Measurements from ENCODE around the gene GYS2.
"Not testable (repeated sequence)": the region's sequence is repeated elsewhere in the genome, so short reads cannot be mapped to it uniquely, and the experiment has no call there.

GYS2 gene

DNA sequence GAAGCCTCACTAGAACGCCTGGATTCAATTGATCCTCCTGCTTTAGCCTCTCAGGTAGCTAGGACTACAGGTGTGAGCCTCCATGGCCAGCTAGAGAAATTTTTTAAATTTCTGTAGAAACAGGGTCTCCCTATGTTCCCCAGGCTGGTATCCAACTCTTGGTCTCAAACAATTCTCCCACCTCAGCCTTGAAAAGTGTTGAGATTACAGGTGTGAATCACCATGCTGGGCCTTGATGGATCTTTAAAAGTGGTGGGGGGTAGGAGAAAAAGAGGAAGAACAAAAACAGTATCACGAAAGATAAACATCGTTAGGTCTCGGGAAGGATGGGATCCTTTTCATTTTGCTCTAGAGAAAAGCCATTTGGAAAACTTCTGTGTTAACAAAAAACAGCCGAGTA lies 4.5 kb downstream of the GYS2 start:
- DNase-seq = no peak

DNA sequence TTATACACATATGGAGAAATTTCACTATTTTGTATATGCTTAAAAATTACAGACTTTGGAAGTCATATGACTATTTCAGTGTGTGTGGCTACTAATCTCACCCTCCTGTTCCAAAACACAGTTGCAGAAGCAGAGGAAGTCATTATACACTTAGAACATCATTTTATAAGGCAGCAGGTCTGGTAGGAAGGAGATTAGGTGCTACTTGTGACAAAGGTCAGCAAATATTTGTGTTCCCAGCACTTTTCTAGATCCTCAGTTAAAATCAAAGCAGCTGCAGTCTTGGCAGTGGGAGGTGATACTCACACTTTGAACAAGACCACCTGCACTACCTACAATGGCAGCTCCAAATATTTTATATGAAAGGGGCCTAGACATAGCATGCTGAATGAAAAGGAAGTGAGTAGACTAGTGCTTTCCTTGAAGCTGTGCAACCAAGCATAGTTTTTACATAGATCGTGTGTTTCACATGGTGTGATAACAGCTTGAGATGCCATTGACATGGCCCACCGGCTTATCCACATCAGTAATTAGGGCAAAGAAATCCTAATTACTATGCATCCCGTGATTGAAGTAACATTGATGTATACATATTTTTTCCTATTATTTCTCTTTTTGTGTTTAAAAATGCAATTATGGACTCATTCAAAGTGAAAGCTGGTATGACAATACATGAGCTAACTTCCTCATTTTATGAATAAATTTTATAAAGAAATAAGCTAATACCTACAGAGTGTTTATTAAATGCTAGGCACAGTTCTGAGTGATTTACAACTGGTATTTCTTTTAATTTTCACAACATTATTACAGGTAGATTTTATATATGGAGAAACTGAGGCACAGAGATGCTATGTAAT lies 5.3 kb downstream of the GYS2 start:
- DNase-seq = no peak

DNA sequence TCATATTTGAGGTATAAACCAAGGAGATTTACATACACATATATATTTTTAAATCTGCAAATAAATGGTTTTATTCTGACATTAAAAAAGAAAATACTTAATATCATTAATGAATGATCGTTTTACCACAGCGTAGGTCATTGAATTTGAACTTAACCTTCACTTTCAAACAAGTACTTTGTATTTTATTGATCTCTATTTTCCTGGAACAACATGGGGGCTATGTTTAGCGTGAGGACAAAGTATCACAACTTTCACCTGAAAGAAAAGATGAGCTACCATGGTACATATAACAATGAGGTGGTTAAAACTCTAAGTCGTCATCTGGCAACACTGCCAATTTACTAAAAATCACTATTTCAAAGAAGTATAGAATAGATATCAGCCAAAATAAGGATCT lies 6.0 kb downstream of the GYS2 start:
- DNase-seq = no peak

DNA sequence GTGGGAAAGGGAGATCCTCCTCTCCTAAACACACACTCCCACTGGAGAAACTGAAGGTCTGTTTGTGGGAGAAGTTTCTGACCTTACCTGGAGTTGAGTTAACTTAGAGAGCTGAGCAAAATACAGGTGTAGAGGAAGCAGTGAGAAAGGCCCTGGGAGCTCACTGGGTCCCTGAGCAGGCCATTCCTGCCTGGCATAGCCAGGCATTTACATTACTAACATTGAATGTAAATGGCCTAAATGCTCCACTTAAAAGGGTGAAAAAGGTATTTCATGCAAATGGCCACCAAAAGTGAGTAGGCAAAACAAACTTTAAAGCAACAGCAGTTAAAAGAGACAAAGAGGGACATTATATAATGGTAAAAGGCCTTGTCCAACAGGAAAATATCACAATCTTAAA lies 9.3 kb downstream of the GYS2 start:
- not testable (repeated sequence) for DNase-seq

DNA sequence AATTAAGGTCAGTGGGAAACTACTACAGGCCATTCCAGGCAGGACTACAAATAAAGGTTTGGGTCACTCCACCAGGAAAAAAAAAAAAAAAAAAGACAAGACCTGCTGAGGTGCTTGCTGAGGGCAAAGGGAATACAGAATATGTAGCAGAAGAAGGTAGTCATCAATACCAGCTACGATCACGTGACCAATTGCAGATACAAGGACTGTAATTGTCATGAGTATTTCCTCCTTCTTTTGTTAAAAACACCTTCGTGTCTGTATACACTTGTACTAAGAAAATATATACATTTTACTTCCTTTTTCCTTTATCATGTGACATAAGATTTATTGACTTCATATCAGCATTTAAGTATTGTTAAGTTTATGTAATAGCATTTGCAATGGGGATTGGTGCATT lies 19.2 kb downstream of the GYS2 start:
- no peak for DNase-seq

DNA sequence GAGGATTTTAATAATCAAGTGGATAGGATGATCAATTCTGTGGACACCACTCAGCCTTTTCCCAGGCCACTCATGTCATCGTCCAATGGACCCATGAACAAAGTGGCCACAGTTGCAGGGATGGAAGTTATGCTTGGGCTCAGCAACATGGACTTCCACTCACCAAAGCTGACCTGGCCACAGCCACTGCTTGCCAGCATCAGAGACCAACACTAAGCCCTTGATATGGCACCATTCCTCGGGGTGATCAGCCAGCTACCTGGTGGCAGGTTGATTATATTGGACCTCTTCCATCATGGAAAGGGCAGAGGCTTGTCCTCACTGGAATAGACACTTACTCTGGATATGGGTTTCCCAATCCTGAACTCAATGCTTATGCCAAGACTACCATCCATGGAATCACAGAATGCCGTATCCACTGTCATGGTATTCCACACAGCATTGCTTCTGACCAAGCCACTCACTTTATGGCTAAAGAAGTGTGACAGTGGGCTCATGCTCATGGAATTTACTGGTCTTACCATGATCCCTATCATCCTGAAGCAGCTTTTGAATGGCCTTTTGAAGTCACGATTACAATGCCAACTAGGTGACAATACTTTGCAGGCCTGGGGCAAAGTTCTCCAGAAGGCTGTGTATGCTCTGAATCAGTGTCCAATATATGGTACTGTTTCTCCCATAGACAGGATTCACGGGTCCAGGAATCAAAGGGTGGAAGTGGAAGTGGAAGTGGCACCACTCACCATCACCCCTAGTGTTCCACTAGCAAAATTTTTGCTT lies 20.1 kb downstream of the GYS2 start:
- DNase-seq = not testable (repeated sequence)

DNA sequence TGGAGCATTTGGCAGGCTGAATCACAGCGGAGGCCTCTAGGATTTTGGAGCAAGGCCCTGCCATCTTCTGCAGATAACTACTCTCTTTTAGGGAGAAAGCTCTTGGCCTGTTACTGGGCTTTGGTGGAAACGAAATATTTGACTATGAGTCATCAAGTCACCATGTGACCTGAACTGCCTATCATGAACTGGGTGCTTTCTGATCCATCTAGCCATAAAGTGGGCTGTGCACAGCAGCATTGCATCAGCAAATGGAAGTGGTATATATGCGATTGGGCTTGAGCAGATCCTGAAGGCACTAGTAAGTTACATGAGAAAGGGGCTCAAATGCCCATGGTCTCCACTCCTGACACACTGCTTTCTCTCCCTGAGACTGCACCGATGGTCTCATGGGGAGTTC lies 21.1 kb downstream of the GYS2 start:
- no peak for DNase-seq

DNA sequence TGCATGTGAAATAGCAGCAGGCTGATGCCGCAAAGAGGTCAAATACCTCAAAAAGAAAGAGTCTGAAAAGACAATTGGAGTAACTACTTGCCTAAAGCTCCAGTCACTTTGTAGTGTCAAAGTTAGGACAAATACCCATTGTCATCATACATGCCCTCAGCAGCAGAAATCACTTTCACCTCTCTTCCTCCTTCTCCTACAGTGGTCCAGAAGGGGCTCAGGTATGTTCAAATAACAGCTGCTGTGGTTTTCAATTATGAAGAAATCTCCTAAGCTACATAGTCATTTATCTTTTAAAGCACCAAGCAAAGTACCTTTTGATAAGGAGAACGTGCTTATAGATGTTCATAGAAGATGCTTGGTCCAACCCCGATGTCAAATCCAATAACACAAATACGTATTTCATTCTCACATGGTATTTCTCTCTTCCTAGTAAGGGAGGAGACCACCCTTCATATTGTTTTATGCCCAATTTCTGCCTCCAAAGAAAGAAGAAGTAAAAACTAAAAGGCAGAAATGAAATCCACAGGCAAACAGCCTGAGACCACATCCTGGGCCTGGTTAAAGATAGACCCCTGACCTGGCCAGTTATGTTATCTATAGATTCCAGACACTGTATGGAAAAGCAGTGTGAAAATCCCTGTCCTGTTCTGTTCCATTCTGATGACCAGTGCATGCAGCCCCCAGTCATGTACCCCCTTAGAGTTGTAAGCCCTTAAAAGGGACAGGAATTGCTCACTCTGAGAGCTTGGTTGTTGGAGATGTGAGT lies 23.7 kb downstream of the GYS2 start:
- no peak for DNase-seq

DNA sequence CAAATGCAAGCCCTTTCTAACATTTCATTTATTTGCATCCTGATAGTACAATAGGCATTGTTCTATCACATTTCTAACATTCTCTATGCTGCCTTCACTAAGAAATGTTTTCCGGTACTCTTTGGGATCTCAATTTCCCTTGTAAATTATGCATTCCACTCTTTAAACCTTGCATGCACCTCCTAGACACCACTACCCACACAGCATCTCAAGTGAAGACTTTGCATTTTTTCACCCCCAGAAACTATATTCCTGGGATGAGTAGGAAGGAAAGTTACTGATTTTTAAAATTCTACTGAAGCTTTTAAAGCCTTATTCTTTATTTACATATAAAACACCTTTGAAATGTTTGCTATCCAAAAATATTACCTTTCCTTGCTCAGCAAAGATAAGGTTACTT lies 27.1 kb downstream of the GYS2 start:
- no peak for DNase-seq

DNA sequence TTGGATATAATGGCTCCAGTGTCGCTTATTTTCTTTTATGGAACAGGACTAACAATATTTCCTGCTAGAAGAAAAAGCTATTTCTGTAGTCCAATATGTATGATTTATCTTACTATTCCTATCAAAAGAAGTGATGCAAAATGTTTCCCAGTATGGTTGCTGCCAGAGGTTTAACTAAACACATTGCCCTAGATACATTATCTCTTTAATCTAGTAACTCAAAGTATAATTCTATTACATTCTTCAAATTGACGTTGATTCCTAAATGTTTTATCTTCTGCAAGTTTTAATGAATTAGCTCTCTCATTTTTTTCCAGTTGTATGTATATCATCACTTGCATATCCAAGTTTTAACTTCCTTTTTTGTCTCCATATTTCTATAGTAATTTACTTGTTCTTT lies 28.2 kb downstream of the GYS2 start:
- DNase-seq = no peak

DNA sequence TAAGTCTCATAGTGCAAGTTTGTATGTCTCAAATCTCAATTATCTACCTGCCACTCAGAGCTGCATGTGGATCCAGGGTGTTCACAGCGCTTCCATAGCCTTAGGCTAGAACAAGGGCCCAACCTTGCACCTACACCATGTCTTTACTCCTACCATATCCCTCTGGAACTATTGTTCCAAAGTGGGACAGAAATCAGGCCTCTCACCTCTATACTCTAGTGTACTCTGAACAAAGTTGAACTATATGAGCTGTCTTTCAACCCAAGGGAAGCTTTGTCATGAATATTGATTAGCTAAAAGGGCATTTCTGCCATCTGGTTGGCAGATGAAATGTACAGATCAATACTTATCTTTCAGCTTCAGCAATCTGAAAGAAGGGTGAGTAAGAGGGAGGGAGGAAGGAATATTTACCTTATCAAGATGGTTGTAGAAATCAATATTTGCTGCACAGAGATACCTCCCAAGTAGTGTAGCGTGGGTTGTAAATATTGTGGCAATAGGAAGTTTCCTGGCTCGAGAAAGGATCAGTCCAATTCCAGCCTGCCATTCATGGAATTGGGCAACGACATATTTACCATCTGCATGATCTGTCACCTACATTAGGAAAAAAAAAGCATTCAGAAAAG lies 30.8 kb downstream of the GYS2 start:
- DNase-seq = no peak

DNA sequence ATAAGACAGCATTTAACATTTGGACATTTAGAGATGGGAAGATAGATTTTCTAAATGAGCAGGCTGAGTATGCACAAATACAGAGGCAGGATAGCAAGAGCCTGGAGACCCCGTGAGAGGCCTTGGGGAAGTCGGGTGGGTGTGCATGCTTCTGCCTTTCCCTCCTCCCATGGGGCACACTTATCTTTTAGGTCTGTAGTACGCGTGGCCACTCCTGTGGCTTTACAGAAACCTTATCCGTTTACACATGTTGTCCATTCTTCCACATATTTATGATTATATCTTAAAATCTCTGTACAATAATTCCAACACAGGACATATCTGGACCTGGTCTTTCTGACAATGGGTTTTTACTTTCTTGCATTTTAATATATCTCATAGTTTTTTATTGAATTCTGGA lies 33.6 kb downstream of the GYS2 start:
- no peak for DNase-seq

DNA sequence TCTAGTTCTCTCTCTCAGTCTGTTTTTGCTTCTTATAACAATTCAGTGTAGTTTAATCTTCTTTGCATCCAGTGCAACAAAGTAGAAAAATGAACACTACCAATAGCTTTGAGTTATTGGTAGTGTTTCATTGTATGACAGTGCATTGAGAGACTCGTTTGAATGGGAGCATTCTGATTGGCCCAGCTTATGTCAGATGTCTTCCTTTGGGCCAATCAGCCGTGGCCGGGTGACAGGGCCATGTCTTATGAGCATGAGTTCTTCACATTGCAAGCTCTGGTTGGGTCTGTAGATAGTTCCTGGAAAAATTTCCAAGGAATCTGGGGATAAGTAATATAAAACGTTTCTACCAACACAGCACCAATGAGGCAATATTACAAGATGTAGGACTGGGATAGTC lies 36.5 kb downstream of the GYS2 start:
- DNase-seq = no peak

DNA sequence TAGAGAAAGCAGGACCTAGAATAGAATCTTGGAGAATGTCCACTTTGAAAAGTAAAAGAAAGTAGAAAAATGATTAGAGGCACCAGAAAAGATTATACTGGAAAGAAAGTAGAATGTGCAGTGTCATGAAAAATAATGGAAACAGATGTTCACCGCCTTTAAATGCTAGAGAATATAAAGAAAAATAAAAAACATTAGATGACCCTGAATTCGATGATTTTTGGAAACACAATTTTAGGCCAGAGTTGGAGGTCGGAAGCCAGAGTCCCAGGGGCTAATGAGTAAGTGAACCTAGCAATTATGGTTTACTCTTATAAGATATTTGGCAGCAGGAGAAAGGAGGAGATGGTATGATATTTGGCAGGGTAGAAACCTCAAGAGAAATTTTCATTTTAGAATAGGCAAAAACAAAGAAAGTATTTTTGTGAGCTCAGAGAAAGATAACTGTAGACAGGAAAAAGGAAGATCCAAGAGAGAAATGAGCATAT lies 37.7 kb downstream of the GYS2 start:
- DNase-seq = no peak

DNA sequence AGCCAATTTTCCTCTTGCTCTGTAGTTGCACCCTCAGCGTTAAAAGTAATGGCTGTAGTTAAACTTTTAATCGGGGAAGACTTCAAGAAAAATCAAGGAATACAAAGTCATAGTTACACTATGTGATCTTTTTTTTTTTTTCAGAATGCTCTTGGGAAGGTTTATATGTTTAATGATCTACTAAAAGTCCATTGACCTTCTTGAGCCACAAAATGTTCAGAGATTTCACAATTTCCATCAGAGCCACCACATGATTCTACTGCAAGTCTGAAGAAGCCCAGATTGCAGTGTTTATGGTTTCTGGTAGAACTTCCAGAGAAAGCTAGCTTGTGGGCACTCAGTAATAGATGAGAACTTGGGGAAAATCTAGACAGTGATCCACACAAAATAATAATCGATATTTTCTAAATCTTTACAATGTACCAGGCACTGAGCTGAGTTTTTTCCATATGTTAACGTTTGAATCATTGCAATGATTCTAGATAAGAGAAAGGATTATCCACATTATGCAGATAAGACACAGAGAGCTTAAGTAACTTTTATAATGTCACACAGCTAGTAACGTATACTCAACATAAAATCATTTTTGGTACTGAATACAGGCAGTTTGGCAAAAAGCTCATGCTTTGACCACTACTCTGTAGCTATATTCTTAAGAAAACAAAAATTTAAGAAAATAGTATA lies 38.3 kb downstream of the GYS2 start:
- no peak for DNase-seq

DNA sequence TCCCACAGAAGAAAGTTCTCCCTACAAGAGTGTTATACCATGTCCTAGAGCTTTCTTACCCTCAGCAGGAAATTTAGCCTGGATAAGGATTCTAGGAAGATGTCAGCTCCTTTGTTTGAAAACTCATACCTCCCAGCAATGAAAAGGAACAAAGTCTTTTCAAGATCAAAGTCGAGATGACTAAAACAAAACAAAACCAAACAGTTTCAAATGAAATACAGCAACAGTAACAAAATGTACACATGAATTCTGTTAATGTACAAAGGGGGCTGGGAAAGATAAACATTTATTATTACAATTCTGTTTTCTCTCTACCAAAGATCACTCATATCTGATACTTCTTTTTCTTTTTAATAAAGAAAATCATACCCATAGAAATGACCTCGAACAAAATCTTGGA lies 41.8 kb downstream of the GYS2 start:
- no peak for DNase-seq

DNA sequence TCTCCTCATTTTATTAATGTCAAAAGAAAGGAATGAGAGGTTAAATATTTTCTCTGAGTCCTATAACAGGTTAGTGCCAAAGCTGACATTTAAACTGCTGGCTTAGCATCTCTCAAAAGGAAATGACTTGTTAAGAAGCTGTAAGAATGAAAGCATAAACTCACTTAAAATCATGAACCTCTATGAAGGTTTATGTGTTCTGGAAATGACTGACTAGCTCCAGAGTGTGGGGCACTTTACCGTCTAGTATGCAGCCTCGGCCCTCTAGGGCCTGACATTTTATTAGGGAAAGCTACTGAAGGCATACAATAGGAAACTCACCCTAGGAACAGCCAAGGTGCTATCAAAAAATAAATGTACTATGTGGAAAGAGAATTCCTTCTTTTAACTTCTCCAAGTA lies 43.5 kb downstream of the GYS2 start:
- no peak for DNase-seq

DNA sequence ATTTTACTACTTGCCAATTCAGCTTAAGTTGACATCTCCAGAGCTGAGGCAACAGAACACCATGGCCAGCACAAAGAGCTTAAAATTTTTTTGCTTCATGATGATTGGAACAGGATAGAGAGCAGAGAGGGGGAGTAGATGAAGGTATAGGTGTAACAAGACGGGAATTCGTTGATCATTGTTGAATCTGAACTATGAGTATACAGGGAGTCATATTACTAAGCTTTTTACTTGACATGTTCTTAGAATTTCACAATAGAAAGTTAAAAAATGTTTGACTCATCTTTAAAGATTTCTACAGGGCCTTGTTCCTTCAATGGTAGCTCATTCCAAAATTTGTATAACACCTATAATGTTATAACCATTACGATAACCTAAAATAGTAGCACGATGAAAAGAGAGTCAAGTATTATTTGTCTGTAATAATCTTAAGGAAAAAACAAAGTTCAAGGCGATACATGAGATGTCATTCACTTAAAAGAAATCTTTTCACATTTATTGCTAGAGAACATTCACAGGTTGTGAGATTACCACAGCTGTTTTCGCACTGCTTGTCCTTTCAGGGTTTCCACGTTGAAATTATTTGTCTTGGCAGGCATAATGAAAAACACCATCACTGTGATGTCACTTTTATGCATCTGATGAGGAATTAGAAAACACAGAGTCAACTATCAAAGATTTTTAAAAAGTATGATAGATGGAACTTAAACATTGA lies 44.6 kb downstream of the GYS2 start:
- no peak for DNase-seq

DNA sequence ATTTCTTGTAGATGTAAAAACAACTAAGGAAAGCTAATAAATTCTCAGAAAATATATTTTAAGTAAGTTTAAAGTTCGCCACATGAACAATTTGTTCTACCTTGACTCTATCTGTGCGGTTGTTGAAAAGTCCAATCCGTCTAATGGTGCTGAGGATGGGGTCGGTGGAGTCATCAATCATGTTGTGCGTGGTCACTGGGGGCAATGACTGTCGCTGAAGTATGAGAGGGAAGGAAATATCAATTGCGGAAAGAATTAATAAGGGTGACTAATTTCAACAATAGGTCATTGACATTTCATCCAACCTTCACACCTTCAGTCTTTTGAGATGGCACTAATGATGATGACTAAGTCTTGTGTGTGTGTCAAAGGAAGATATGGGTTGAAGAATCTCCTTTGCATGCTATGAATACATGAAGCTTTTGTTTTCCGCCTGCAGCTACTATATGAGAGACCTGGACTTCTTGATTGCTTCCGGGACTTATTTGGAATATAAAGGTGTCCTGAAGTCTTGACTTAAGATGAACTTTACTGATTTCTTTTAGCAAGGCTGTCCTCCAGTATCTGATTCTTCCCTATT lies 46.5 kb downstream of the GYS2 start:
- no peak for DNase-seq

DNA sequence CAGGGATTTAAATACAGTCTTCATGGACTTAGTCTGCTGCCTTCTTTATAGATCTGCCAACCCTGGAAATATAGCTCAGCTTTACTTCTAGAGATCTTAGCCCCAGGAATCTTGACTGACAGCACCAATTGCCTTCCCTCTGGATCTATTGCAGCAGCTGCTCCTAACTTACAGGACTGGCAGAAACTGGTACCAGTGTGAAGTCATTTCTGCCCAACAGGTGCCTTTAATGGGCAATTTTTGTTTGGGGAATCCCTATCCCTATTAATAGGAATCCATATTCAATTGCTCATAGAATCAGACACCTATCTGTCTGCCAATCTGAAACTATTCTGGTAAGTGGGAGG lies 51.3 kb downstream of the GYS2 start:
- no peak for DNase-seq

DNA sequence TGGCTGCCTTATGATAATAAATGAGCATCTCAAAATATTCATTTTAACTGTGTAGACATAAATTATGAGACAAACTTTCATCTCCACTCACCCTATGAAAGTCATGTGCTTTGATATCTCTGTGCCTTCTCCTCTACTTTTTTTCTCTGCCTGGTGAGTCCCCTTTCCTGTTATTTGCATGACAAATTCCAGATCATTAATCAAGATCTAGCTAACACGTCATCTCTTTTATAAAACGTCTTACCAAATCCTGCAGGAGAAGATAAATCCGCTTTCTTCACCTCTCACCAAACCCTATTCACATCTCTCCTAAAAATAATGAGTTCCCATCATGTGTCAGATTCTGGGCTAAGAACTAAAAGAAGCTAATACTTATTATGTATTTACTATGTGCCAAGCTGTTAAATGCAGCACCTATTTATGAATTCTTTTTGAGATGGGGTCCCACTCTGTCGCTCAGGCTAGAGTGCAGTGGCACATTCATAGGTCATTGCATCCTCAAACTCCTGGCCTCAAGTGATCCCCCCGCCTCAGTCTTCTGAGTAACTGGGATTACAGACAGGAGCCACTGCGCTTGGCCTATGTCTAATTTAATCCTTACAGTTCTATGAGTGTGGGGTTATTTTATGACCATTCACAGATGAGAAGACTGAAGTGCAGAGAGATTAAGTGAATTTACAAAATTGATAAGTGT lies 51.9 kb downstream of the GYS2 start:
- no peak for DNase-seq
